Naive B cell (primary cell): ENCODE results near the gene TUBGCP6. TPM values are rescaled to one million over a fixed set of nuclear protein-coding genes. Genes with fewer than 3 reads are reported as not detected.
"Not testable (repeated sequence)": the region's sequence is repeated elsewhere in the genome, so short reads cannot be mapped to it uniquely, and the experiment has no call there.

Experiments used
- ATAC-seq, 2 donors: fragments of 150-1000 bp; cut with Tn5 transposase; 2 replicates each; pipeline ENCODE4 v1.10.0; 2021; ENCODE audit warnings: low read depth in 2 of 2, mild to moderate bottlenecking in 2 of 2, moderate library complexity in 2 of 2
- DNase-seq: peaks from one replicate; pipeline ENCODE4 v3.0.0; 2022
- H3K27ac Mint-ChIP-seq, 6 donors: one replicate each; pipeline ENCODE4 v1.8.0; 2020 to 2022; ENCODE audit warnings: mild to moderate bottlenecking in 6 of 6, mixed read lengths in 6 of 6, moderate library complexity in 5 of 6, inconsistent platforms in 2 of 6
- H3K27me3 Mint-ChIP-seq, 3 donors: one replicate each; pipeline ENCODE4 v1.8.0; 2021 to 2022; ENCODE audit warnings: mixed read lengths in 3 of 3, mild to moderate bottlenecking in 1 of 3
- H3K36me3 Mint-ChIP-seq, 2 donors: one replicate each; pipeline ENCODE4 v1.8.0; 2020 to 2022; ENCODE audit warnings: mixed read lengths in 2 of 2, inconsistent platforms in 1 of 2, mild to moderate bottlenecking in 1 of 2
- H3K4me1 Mint-ChIP-seq, 3 donors: one replicate each; pipeline ENCODE4 v1.8.0; 2020 to 2022; ENCODE audit warnings: mixed read lengths in 3 of 3, inconsistent platforms in 1 of 3, mild to moderate bottlenecking in 1 of 3, moderate library complexity in 1 of 3
- H3K4me3 Mint-ChIP-seq, 8 donors: one replicate each; pipeline ENCODE4 v1.8.0; 2020 to 2022; ENCODE audit warnings: mild to moderate bottlenecking in 8 of 8, mixed read lengths in 8 of 8, moderate library complexity in 8 of 8, inconsistent platforms in 2 of 8
- H3K9me3 Mint-ChIP-seq, 7 donors: one replicate each; pipeline ENCODE4 v1.8.0; 2020 to 2022; ENCODE audit warnings: mixed read lengths in 7 of 7, mild to moderate bottlenecking in 5 of 7, inconsistent platforms in 2 of 7, moderate library complexity in 1 of 7
- polyA plus RNA-seq, 6 donors: library from polyadenylated mRNA; unstranded; fragments of 300-500 nt; fragmentation: Illumina TruSeq; gene quantifications; one replicate each; pipeline ENCODE4 v1.2.3, GENCODE V29; 2021; ENCODE audit warnings: low read depth in 6 of 6

Gene TUBGCP6
- polyA plus RNA-seq, 6 donors from 2014 or later, result 11.6 to 23.2 (median 14.2) TPM

- Mint-ChIP-seq H3K4me1 (peaks cover 24 to 34% (median 32%) of the 10 kb centered on the region in 3 donors), H3K9me3 (no peaks in the 10 kb centered on the region), H3K36me3 (peaks cover 5 to 29% of the 10 kb centered on the region in 2 donors), H3K27me3 (no peaks in the 10 kb centered on the region), H3K4me3 (no peak overlapping the region), H3K27ac (peak overlapping the region in 3 of 6 donors; percentile 54 to 88 (median 85))
- ATAC-seq (no peak), DNase-seq (no peak)
Observed at GRCh38 chr22:50210378-50211139, 34.3 kb downstream of the TUBGCP6 start.

- peaks cover 25 to 33% (median 32%) of the 10 kb centered on the region in 3 donors for H3K4me1 Mint-ChIP-seq
Observed at GRCh38 chr22:50209893-50210292, 34.9 kb downstream of the TUBGCP6 start.

GRCh38 chr22:50208939-50209892, 35.6 kb downstream of the TUBGCP6 start:
- H3K27me3 Mint-ChIP-seq, result no peaks in the 10 kb centered on the region
- peak overlapping the region; percentile 23 to 90 (median 78) for H3K27ac Mint-ChIP-seq
- DNase-seq (no peak), ATAC-seq (peak; percentile 4 to 17)
- H3K9me3 Mint-ChIP-seq, result no peaks in the 10 kb centered on the region
- H3K36me3 Mint-ChIP-seq, result peaks cover 10 to 29% of the 10 kb centered on the region in 2 donors
- peak overlapping the region in 1 of 8 donors; percentile 6 for H3K4me3 Mint-ChIP-seq
- peaks cover 26 to 33% (median 33%) of the 10 kb centered on the region in 3 donors for H3K4me1 Mint-ChIP-seq

More at GRCh38 chr22:50209893-50210292, 34.9 kb downstream of the TUBGCP6 start:
- DNase-seq, result peak; percentile 69
- Mint-ChIP-seq H3K27ac (peak overlapping the region in 5 of 6 donors; percentile 23 to 90 (median 71)), H3K36me3 (peaks cover 7 to 29% of the 10 kb centered on the region in 2 donors), H3K4me3 (peak overlapping the region in 1 of 8 donors; percentile 6), H3K9me3 (no peaks in the 10 kb centered on the region), H3K27me3 (no peaks in the 10 kb centered on the region)
- peak; percentile 50 to 75 for ATAC-seq

- DNase-seq (no peak), ATAC-seq (no peak)
- H3K4me3 Mint-ChIP-seq, result no peak overlapping the region
- no peaks in the 10 kb centered on the region for H3K27me3 Mint-ChIP-seq
- H3K36me3 Mint-ChIP-seq, result peaks cover 10 to 26% of the 10 kb centered on the region in 2 donors
- H3K9me3 Mint-ChIP-seq, result no peaks in the 10 kb centered on the region
- H3K27ac Mint-ChIP-seq, result peak overlapping the region in 4 of 6 donors; percentile 76 to 85 (median 82)
- peaks cover 26 to 33% (median 31%) of the 10 kb centered on the region in 3 donors for H3K4me1 Mint-ChIP-seq
Observed at GRCh38 chr22:50208430-50208938, 36.3 kb downstream of the TUBGCP6 start.

- ATAC-seq, result peak; percentile 46 to 59
- H3K27me3 Mint-ChIP-seq, result no peaks in the 10 kb centered on the region
- H3K4me3 Mint-ChIP-seq, result peak overlapping the region in 4 of 8 donors; percentile 12 to 27 (median 24)
- H3K36me3 Mint-ChIP-seq, result peaks cover 10 to 17% of the 10 kb centered on the region in 2 donors
- peaks cover 22 to 27% (median 26%) of the 10 kb centered on the region in 3 donors for H3K4me1 Mint-ChIP-seq
- DNase-seq, result peak; percentile 59
- no peaks in the 10 kb centered on the region for H3K9me3 Mint-ChIP-seq
- H3K27ac Mint-ChIP-seq, result peak overlapping the region; percentile 44 to 91 (median 82)
Observed at GRCh38 chr22:50207383-50208140, 37.3 kb downstream of the TUBGCP6 start.

- peak in 1 of 2 donors; percentile 13 for ATAC-seq
- H3K4me1 Mint-ChIP-seq, result peaks cover 25 to 35% (median 35%) of the 10 kb centered on the region in 3 donors
- H3K27ac Mint-ChIP-seq, result peak overlapping the region in 4 of 6 donors; percentile 13 to 82 (median 69)
- peaks cover 10 to 15% of the 10 kb centered on the region in 2 donors for H3K36me3 Mint-ChIP-seq
- H3K4me3 Mint-ChIP-seq, result peak overlapping the region in 1 of 8 donors; percentile 18
- no peak for DNase-seq
- no peaks in the 10 kb centered on the region for H3K9me3 Mint-ChIP-seq
- H3K27me3 Mint-ChIP-seq, result no peaks in the 10 kb centered on the region
Observed at GRCh38 chr22:50206599-50206998, 38.2 kb downstream of the TUBGCP6 start.

GRCh38 chr22:50205781-50206569, 38.8 kb downstream of the TUBGCP6 start:
- ATAC-seq, result no peak
- peaks cover 25 to 35% (median 35%) of the 10 kb centered on the region in 3 donors for H3K4me1 Mint-ChIP-seq
- peaks cover 10 to 15% of the 10 kb centered on the region in 2 donors for H3K36me3 Mint-ChIP-seq
- peak overlapping the region in 1 of 8 donors; percentile 18 for H3K4me3 Mint-ChIP-seq
- peak overlapping the region in 2 of 6 donors; percentile 59 to 84 for H3K27ac Mint-ChIP-seq
- no peaks in the 10 kb centered on the region for H3K27me3 Mint-ChIP-seq
- no peaks in the 10 kb centered on the region for H3K9me3 Mint-ChIP-seq
- DNase-seq, result no peak

GRCh38 chr22:50204998-50205397, 39.8 kb downstream of the TUBGCP6 start:
- Mint-ChIP-seq H3K27ac (peak overlapping the region in 3 of 6 donors; percentile 29 to 84 (median 57)), H3K4me1 (peaks cover 24 to 35% (median 33%) of the 10 kb centered on the region in 3 donors), H3K4me3 (peak overlapping the region in 3 of 8 donors; percentile 51 to 74 (median 54)), H3K36me3 (peaks cover 9 to 13% of the 10 kb centered on the region in 2 donors)
- H3K27me3 Mint-ChIP-seq, DNase-seq, H3K9me3 Mint-ChIP-seq, ATAC-seq: not testable (repeated sequence)

- H3K4me3 Mint-ChIP-seq, result peak overlapping the region in 2 of 8 donors; percentile 44 to 51
- no peaks in the 10 kb centered on the region for H3K27me3 Mint-ChIP-seq
- H3K36me3 Mint-ChIP-seq, result peaks cover 5 to 9% of the 10 kb centered on the region in 2 donors
- H3K9me3 Mint-ChIP-seq, result no peaks in the 10 kb centered on the region
- ATAC-seq (no peak), DNase-seq (no peak)
- H3K27ac Mint-ChIP-seq, result peak overlapping the region in 2 of 6 donors; percentile 32 to 84
- peaks cover 20 to 33% (median 32%) of the 10 kb centered on the region in 3 donors for H3K4me1 Mint-ChIP-seq
Observed at GRCh38 chr22:50204571-50204970, 40.3 kb downstream of the TUBGCP6 start.

GRCh38 chr22:50203288-50203687, 41.5 kb downstream of the TUBGCP6 start:
- Mint-ChIP-seq H3K4me3 (peak overlapping the region in 2 of 8 donors; percentile 53 to 56), H3K27ac (no peak overlapping the region), H3K36me3 (peaks cover 5 to 8% of the 10 kb centered on the region in 2 donors)

GRCh38 chr22:50202130-50202666, 42.6 kb downstream of the TUBGCP6 start:
- peak overlapping the region; percentile 86 to 97 (median 88) for H3K27ac Mint-ChIP-seq
- H3K27me3 Mint-ChIP-seq, result no peaks in the 10 kb centered on the region
- DNase-seq (no peak), ATAC-seq (no peak)
- H3K4me3 Mint-ChIP-seq, result peak overlapping the region; percentile 79 to 93 (median 89)
- H3K4me1 Mint-ChIP-seq, result peaks cover 12 to 27% (median 26%) of the 10 kb centered on the region in 3 donors
- H3K36me3 Mint-ChIP-seq, result peaks cover 5 to 8% of the 10 kb centered on the region in 2 donors
- no peaks in the 10 kb centered on the region for H3K9me3 Mint-ChIP-seq

More at GRCh38 chr22:50203288-50203687, 41.5 kb downstream of the TUBGCP6 start:
- ATAC-seq (no peak), DNase-seq (no peak)
- H3K9me3 Mint-ChIP-seq, result no peaks in the 10 kb centered on the region
- H3K27me3 Mint-ChIP-seq, result no peaks in the 10 kb centered on the region
- H3K4me1 Mint-ChIP-seq, result peaks cover 20 to 35% (median 34%) of the 10 kb centered on the region in 3 donors
